HG02763 (cell line): ENCODE data around the gene ACOT2.

Source experiments
- ATAC-seq: cut with Tn5 transposase; IDR thresholded peaks from one replicate; pipeline ENCODE4 v1.9.1; 2021; ENCODE audit warnings: mild to moderate bottlenecking, moderate library complexity; ENCODE audit not compliant: unreplicated experiment

Gene ACOT2

GRCh38 chr14:73613419-73613963, 44.5 kb downstream of the ACOT2 start:
- ATAC-seq = no peak

- ATAC-seq = no peak
These were observed 47.8 kb downstream of the ACOT2 start for GRCh38 chr14:73616831-73617230.

- no peak for ATAC-seq
These were observed 50.5 kb downstream of the ACOT2 start for GRCh38 chr14:73619524-73619923.

DNA sequence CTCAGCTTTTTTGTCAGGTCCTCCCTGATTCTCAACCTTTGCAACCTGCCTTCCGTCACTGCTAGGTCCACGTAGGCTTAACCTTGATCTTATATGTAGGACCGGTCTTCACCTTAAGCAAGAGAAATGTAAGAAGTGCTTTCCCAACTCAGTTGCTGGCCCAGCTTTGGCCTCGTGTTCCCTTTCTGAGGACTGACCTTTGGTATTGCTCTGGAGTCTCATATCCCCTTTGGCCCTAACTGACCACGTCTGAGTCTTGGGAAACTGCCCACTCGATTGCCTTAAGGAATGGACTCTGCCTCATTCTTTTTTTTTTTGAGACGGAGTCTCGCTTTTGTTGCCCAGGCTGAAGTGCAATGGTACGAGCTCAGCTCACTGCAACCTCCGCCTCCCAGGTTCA, 51.3 kb downstream of the ACOT2 start:
- ATAC-seq = no peak

DNA sequence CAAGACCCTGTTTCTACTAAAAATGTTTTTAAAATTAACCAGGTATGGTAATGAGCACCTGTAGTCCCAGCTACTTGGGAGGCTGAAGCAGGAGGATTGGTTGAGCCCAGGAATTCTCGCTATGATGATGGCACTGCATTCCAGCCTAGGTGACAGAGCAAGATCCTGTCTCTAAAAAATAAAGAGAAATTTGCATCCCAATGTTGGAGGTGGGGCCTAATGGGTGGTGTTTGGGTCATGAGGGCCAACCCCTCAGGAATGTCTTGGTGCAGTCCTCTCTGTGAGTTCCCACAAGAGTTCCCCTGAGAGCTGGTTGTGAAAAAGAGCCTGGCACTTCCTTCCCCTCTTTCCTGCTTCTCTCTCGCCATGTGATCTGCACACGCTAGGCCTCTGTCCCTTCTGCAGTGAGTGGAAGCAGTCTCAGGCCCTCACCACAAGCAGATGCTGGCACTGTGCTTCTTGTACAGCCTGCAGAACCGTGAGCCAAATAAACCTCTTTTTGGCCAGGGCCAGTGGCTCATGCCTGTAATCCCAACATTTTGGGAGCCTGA, 54.6 kb downstream of the ACOT2 start:
- ATAC-seq = no peak
